Measurements from ENCODE around the gene ZNF428.

- TF ChIP-seq TCF12 (IDR thresholded peaks at IDR 0.05) (no peak), SIN3A (IDR thresholded peaks at IDR 0.05; ENCODE audit: borderline replicate concordance, low read depth, low read length) (no peak), POLR2AphosphoS5 (IDR thresholded peaks at IDR 0.05; ENCODE audit: low read depth, low read length) (no peak), CTCF (IDR thresholded peaks at IDR 0.05) (no peak), ELF1 (IDR thresholded peaks at IDR 0.05) (no peak), REST (IDR thresholded peaks at IDR 0.05; ENCODE audit: low read depth, low read length) (no peak), SMC3 (IDR thresholded peaks at IDR 0.05; ENCODE audit: low read depth, low read length) (no peak), PBX3 (IDR thresholded peaks at IDR 0.05) (no peak), RFX5 (IDR thresholded peaks at IDR 0.05; ENCODE audit: low read length) (no peak)
- TF ChIP-seq, protein P1, sequence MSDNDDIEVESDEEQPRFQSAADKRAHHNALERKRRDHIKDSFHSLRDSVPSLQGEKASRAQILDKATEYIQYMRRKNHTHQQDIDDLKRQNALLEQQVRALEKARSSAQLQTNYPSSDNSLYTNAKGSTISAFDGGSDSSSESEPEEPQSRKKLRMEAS (IDR thresholded peaks at IDR 0.05; ENCODE audit: low read depth): no peak
Measured at GRCh38 chr19:43633520-43633919, 14.1 kb upstream of the ZNF428 start.
